Measurements from ENCODE around the gene TFDP2.

DNA sequence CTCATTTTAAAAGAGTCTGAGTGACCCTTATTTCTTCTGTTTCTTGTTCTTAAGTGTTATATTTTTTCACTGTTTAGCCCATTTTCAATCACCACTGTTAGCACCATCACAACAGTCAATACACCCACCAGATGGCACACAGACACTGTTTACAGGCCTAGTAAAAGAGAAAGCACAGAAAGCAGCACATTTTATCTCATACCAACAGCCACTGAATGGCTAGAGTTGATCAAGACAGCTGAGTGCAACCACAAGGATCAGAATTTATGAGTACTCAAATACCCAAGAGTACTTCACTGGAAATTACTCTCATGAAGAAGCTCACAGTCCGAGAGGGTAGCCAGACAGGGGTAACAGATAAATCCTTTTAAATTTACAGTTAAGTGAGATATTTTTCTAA is 127.0 kb downstream of the TFDP2 start:
- TF ChIP-seq CTCF (IDR thresholded peaks at IDR 0.05) (no peak), POLR2A (IDR thresholded peaks at IDR 0.05; ENCODE audit: low read depth) (no peak)

Measured in esophagus muscularis mucosa (tissue), 3 donors.